HG02798 (cell line): ENCODE measurements around the gene JAG1.
"Not testable (repeated sequence)": the region's sequence is repeated elsewhere in the genome, so short reads cannot be mapped to it uniquely, and the experiment has no call there.

Experiments
- ATAC-seq: cut with Tn5 transposase; IDR thresholded peaks from one replicate; pipeline ENCODE4 v1.9.1; 2021; ENCODE audit warnings: mild to moderate bottlenecking; ENCODE audit not compliant: unreplicated experiment, poor library complexity

Gene JAG1

DNA sequence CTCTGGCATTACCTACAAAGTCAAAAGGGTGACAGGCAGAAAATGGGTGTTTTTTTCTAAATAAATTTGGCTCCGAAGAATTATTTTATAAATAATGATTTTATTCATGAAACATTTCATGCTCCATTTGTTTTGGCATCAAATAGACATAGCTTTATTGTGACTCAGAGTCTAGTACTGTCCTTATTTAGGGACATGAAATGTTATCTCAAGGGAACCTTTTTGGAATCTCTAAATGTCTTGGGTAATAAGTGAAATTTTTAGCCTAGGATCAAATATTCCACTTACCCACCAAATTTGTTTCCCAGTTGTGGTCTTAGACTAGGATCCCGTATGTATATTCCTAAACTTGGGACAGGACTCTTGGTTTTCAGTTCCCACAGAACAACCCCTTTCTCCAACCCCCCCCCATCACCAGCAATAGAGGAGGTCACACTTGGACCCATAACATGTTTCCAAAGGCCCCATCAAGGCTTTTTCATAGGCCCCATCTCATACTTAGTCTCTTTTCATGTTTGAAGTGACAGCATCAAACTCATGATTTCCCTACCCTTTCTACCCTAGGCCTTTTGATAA, 81.8 kb downstream of the JAG1 start:
- no peak for ATAC-seq

DNA sequence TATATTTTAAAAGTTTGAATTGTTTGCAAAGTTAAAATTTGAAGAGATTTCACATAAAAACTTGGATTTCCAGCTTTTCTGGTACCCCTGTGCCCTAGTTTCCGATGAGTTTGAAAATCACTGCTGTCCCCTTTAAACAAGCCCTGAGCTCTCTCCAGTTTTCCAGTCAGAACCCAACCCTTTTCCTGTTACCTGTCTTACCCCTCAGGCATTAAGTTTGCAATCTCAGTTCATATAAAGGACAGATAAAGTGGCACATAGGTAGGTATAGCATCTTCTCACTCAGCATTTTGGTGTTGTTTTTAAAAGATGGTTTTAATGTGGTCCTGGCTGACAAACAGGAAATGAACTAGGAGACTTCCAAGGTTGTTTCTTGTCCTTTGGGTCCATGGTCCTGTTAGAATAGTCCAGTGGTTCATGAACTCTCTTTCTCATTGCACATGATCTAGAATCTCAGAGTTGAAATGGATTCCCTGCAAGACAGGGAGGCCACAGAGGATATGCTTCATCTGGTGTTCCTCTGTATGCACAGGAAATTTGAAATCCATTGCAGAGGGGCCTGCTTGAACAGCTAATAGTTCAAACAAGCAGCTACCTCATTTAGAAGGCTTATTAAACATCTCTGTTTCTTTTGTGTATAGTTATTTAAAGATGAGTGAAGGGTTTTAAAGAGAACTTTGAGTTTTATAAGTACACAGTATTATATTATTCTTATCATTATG, 82.7 kb downstream of the JAG1 start:
- ATAC-seq: no peak

DNA sequence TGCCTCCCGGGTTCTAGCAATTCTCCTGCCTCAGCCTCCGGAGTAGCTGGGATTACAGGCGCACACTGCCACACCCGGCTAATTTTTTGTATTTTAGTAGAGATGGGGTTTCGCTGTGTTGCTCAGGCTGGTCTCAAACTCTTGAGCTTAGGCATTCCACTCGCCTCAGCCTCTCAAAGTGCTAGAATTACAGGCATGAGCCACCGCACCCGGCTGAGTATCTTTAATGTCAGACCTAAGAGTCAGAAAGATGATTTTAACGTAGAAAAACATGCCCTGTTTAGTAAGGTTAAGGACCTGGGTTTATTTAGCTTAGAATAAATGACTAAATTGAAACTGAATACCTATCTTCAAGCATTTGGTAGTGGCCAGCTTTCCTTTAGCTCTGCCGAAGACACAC, 83.4 kb downstream of the JAG1 start:
- not testable (repeated sequence) for ATAC-seq
